Stimulated activated CD4-positive, alpha-beta T cell treated with anti-CD3 and anti-CD28 coated beads, Interleukin-12 subunit alpha, Interleukin-12 subunit beta, amount 100 ng/mL, for 24 hours (primary cell): Measurements from ENCODE around the gene KLK4.

Source experiments
- DNase-seq, 2 experiments: peaks; one replicate each; pipeline ENCODE4 v3.0.0-alpha.2; 2020; ENCODE audit warnings: low read depth in 2 of 2

Gene KLK4

DNA sequence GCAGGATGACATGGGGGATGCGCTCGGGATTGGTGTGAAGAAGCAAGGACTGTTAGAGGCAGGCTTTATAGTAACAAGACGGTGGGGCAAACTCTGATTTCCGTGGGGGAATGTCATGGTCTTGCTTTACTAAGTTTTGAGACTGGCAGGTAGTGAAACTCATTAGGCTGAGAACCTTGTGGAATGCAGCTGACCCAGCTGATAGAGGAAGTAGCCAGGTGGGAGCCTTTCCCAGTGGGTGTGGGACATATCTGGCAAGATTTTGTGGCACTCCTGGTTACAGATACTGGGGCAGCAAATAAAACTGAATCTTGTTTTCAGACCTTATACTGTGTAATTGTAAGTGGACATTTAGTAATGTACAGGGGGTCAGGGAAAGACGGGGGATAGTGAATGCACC lies 31.0 kb downstream of the KLK4 start:
- no peak for DNase-seq

DNA sequence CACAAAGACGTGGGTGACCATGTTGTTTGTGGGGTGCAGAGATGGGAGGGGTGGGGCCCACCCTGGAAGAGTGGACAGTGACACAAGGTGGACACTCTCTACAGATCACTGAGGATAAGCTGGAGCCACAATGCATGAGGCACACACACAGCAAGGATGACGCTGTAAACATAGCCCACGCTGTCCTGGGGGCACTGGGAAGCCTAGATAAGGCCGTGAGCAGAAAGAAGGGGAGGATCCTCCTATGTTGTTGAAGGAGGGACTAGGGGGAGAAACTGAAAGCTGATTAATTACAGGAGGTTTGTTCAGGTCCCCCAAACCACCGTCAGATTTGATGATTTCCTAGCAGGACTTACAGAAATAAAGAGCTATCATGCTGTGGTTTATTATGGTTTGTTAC lies 32.3 kb downstream of the KLK4 start:
- no peak for DNase-seq

DNA sequence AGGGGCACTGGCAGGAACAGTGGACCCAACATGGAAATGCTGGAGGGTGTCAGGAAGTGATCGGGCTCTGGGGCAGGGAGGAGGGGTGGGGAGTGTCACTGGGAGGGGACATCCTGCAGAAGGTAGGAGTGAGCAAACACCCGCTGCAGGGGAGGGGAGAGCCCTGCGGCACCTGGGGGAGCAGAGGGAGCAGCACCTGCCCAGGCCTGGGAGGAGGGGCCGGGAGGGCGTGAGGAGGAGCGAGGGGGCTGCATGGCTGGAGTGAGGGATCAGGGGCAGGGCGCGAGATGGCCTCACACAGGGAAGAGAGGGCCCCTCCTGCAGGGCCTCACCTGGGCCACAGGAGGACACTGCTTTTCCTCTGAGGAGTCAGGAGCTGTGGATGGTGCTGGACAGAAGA lies 33.9 kb downstream of the KLK4 start:
- DNase-seq: no peak

DNA sequence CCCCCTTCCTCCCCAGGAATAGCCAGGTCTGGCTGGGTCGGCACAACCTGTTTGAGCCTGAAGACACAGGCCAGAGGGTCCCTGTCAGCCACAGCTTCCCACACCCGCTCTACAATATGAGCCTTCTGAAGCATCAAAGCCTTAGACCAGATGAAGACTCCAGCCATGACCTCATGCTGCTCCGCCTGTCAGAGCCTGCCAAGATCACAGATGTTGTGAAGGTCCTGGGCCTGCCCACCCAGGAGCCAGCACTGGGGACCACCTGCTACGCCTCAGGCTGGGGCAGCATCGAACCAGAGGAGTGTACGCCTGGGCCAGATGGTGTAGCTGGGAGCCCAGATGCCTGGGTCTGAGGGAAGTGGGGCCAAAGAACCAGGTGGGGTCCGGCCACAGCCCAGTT lies 34.7 kb downstream of the KLK4 start:
- DNase-seq: no peak

DNA sequence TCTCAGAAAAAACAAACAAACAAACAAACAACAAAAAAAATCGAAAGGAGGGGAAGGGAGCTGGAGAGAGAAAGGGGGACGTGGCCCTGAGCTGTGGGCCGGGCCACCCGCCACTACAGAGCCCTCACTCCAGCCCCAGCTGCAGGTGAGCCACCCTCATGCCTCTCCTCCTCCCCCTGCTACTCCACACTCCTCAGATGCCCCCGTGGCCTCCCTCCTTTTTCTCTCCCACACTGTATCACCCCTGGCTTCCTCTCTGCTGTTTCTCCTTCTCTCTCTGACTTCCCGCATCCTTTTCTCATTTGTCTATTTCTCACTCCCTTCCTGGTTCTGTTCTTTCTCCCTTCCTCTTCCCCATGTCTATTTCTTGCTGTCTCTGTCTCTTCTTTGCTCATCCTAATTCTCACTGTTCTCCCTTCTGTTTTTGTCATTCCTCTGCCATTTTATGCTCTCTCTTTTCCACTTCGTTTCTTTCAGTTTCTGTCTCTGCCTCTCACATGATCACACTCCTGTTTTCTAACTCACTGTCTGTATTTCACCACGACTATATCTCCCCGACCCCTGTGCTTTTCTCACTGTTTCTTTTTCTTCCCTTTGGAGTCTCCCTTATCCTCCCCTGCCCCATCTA lies 35.3 kb downstream of the KLK4 start:
- DNase-seq: no peak

DNA sequence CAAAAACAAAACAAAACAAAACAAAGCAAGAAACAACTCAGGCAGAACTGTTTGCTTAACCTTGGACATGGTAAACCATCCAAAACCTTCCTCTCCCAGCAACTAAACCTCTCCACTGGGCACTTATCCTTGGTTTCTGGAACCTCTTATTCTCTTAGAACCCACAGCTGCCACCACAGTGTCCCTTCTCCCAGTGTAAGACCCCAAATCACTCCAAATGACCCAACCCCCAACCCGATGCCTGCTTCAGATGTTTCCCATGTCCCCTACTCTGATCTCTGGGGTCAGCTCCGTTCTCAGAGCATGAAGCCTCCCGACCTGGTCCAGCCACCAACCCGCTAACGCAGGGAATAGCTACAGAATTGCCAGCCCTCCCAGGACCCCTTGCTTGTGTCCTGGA lies 37.0 kb downstream of the KLK4 start:
- no peak for DNase-seq

DNA sequence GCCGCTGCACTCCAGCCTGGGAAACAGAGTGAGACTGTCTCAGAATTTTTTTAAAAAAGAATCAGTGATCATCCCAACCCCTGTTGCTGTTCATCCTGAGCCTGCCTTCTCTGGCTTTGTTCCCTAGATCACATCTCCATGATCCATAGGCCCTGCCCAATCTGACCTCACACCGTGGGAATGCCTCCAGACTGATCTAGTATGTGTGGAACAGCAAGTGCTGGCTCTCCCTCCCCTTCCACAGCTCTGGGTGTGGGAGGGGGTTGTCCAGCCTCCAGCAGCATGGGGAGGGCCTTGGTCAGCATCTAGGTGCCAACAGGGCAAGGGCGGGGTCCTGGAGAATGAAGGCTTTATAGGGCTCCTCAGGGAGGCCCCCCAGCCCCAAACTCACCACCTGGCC lies 38.1 kb downstream of the KLK4 start, which contains the start of gene KLK2:
KLK2 (plus strand) TSS at position 384 of the 400 bp plus-strand sequence. CDS start 35 bp downstream, outside the sequence.
- DNase-seq: no peak

DNA sequence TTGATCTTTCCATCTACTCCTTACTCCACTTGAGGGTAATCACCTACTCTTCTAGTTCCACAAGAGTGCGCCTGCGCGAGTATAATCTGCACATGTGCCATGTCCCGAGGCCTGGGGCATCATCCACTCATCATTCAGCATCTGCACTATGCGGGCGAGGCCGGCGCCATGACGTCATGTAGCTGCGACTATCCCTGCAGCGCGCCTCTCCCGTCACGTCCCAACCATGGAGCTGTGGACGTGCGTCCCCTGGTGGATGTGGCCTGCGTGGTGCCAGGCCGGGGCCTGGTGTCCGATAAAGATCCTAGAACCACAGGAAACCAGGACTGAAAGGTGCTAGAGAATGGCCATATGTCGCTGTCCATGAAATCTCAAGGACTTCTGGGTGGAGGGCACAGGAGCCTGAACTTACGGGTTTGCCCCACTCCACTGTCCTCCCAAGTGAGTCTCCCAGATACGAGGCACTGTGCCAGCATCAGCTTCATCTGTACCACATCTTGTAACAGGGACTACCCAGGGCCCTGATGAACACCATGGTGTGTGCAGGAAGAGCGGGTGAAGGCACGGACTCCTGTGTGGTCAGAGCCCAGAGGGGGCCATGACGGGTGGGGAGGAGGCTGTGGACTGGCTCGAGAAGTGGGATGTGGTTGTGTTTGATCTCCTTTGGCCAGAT lies 40.6 kb downstream of the KLK4 start:
- peak in 1 of 2 experiments; percentile 24 for DNase-seq

DNA sequence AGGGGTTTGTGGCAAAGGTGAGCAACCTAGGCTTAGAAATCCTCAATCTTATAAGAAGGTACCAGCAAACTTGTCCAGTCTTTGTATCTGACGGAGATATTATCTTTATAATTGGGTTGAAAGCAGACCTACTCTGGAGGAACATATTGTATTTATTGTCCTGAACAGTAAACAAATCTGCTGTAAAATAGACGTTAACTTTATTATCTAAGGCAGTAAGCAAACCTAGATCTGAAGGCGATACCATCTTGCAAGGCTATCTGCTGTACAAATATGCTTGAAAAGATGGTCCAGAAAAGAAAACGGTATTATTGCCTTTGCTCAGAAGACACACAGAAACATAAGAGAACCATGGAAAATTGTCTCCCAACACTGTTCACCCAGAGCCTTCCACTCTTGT lies 41.7 kb downstream of the KLK4 start:
- no peak for DNase-seq

DNA sequence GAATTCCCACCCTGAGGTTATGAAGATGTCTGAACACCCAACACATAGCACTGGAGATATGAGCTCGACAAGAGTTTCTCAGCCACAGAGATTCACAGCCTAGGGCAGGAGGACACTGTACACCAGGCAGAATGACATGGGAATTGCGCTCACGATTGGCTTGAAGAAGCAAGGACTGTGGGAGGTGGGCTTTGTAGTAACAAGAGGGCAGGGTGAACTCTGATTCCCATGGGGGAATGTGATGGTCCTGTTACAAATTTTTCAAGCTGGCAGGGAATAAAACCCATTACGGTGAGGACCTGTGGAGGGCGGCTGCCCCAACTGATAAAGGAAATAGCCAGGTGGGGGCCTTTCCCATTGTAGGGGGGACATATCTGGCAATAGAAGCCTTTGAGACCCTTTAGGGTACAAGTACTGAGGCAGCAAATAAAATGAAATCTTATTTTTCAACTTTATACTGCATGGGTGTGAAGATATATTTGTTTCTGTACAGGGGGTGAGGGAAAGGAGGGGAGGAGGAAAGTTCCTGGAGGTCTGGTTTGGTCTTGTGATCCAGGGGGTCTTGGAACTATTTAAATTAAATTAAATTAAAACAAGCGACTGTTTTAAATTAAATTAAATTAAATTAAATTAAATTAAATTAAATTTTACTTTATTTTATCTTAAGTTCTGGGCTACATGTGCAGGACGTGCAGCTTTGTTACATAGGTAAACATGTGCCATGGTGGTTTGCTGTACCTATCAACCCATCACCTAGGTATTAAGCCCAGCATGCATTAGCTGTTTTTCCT lies 49.5 kb downstream of the KLK4 start:
- no peak for DNase-seq

DNA sequence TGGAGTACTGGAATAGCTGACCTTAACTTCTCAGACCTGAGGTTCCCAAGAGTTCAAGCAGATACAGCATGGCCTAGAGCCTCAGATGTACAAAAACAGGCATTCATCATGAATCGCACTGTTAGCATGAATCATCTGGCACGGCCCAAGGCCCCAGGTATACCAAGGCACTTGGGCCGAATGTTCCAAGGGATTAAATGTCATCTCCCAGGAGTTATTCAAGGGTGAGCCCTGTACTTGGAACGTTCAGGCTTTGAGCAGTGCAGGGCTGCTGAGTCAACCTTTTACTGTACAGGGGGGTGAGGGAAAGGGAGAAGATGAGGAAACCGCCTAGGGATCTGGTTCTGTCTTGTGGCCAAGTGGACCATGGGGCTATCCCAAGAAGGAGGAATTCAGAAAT lies 50.2 kb downstream of the KLK4 start:
- DNase-seq: no peak

DNA sequence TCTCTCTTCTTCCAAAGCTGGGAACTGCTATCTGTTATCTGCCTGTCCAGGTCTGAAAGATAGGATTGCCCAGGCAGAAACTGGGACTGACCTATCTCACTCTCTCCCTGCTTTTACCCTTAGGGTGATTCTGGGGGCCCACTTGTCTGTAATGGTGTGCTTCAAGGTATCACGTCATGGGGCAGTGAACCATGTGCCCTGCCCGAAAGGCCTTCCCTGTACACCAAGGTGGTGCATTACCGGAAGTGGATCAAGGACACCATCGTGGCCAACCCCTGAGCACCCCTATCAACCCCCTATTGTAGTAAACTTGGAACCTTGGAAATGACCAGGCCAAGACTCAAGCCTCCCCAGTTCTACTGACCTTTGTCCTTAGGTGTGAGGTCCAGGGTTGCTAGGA lies 51.3 kb downstream of the KLK4 start:
- no peak for DNase-seq

DNA sequence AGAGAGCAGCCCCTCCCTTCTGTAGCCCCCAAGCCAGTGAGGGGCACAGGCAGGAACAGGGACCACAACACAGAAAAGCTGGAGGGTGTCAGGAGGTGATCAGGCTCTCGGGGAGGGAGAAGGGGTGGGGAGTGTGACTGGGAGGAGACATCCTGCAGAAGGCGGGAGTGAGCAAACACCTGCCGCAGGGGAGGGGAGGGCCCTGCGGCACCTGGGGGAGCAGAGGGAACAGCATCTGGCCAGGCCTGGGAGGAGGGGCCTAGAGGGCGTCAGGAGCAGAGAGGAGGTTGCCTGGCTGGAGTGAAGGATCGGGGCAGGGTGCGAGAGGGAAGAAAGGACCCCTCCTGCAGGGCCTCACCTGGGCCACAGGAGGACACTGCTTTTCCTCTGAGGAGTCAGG lies 52.3 kb downstream of the KLK4 start:
- DNase-seq: no peak

DNA sequence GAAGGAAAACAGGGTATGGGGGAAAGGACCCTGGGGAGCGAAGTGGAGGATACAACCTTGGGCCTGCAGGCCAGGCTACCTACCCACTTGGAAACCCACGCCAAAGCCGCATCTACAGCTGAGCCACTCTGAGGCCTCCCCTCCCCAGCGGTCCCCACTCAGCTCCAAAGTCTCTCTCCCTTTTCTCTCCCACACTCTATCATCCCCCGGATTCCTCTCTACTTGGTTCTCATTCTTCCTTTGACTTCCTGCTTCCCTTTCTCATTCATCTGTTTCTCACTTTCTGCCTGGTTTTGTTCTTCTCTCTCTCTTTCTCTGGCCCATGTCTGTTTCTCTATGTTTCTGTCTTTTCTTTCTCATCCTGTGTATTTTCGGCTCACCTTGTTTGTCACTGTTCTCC lies 53.8 kb downstream of the KLK4 start:
- no peak for DNase-seq
